HS-27A (cell line): Measurements from ENCODE around the gene CFAP74.

Source experiments
- DNase-seq: peaks from one replicate; pipeline ENCODE4 v3.0.0-alpha.2; 2012; ENCODE audit warnings: low read depth, missing footprints

Gene CFAP74

DNA sequence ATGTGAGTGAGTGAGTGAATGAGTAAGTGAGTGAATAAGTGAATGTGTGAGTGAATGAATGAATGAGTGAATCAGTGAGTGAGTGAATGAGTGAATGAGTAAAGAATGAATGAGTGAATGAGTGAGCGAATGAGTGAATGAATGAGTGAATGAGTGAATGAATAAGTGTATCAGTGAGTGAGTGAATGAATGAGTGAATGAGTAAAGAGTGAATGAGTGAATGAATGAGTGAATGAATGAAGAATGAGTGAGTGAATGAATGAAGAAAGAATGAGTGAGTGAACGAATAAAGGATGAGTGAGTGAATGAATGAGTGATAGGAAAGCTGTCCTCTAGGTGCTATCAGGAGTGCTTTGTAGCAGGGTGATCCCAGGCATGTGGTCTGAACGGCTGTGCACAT, 35.7 kb downstream of the CFAP74 start:
- no peak for DNase-seq

DNA sequence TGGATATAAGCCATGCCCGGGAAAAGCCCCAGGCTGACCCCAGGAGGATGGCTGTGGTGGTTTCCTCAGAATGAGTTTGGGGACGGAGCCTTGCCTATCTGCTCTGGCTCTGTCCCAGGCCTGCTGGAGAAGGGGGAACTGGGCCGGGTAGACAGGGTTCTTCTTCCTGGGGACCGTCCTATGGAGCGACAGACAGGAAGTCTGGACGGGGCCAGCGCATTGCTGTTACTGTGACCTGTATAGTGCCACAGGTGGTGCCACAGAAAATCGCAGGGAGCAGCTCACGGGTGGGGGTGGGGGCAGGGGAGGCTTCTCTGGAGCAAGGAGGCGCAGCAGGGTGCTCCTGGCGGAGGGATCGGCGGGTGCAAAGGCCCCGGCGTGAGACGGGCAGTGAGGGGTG, 36.4 kb downstream of the CFAP74 start:
- DNase-seq: no peak

- DNase-seq: no peak
These were observed 37.4 kb downstream of the CFAP74 start for GRCh38 chr1:1966071-1966740.

DNA sequence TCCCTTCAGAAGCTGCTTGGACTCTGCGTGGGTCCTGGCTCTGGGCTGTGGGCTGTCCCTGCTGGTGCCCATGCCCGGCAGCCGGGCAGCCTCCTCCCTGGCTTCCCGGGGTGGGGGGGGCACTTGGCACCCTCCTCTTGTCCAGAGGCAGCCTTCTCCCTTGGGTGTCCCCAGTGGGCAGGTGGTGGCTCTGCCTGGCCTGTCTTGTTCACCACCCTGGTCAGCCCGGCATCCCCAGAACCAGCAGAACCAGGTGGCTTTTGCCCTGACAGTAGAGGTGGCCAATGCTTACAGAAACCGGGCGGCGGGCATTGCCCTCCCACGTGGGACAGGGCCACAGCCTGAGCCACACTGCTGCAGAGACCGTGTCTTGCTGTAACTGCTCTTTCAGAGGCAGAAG, 38.0 kb downstream of the CFAP74 start:
- DNase-seq: no peak

- no peak for DNase-seq
These were observed 38.8 kb downstream of the CFAP74 start for GRCh38 chr1:1964811-1965210.

DNA sequence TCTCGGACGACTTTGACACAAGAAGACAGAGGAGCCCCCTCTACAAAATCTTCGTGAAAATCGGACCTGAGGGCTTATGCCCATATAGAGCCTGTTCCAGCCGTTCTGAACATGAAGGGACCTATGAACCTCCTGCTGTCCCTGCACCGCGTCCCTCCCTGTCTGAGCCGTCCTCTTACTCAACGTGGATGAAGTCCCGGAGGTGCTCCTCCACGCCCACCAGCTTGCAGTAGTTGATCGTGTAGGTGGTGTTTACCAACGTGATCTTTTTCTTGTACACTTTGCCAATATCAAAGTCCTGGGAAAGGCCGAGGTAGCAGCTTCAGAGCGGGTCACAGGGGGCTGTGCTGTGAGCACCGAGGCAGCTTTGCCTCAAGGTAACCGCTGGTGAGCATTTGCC, 40.0 kb downstream of the CFAP74 start:
- DNase-seq: no peak

DNA sequence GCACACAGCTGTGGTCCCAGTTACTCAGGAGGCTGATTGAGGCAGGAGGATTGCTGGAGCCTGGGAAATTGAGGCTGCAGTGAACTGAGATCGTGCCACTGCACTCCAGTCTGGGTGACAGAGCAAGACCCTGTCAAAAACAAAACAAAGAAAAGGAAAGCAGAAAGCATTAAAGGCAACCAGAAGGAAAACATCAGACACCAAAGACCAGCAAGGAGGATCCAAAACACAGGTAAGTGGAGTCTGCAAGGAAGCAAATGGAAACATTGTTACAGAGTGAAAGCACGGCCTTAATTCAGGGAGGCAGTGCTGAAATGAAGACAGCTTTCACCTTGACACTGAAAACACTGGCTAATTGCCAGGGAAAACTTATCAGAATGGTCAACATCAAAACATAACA, 40.8 kb downstream of the CFAP74 start:
- DNase-seq: no peak

DNA sequence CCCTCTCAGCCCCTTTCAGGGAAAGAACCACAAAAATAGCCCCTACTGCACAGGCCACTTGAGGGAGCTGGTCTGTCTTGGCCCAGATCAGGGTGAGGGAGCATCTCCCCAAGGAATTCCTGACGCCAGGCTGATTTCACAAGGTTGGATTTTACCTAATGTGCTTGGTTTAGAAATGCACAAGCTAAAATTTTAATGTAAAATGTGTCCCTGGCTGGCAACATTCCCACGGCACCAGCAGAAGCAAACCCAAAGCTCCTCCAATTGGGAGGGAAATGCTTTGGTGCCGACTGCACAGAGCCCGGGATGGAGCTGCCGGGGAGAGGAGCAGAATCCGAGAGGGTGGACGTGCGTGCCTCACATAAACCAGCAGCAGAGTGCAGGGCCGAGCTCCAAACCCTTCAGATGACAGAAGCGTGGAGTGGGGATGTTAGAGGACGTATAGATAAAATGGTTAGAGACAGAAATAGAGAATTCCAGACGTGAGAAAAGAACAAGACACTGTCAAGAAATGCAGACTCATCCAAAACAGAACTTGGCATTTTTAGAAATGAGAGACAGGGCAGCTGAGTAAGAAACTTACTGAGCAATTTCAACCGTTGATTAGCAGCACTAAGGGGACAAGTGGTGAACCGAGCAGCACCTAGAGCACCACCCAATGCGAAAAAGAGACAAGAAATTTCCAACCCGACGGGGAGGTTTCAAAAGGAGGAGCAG, 42.9 kb downstream of the CFAP74 start:
- DNase-seq: no peak

DNA sequence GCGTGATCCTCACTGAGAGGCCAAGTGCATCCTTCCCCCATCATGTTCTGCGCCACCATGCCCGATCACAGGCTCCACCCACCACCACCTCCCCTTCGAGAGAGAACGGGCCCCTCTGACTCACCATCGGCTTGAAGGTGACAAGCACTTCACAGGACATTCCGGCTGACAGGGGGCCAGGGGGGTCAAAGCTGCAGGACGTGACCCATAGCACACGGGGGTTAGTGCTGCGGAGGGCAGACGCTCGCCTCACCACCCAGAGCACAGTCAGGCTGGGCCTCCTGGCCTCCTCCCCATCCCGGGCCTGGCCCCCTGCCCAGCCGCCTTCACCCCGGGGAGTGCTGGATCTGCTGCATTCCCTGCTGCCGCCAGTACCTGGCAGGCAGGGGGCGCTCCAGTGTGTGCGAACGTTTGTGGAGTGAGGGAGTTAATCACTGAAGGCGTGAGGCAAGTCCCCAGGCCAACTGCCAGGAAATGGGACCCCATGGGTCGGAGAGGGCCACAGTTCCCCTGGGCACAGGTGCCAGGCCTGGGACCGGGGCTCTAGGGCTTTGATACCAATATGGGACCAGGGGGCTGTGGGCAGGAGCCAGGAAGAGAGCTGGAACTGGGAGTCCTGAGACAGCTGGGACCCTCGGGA, 43.6 kb downstream of the CFAP74 start:
- peak; percentile 9 for DNase-seq

- no peak for DNase-seq
These were observed 44.1 kb downstream of the CFAP74 start for GRCh38 chr1:1959459-1959839.

DNA sequence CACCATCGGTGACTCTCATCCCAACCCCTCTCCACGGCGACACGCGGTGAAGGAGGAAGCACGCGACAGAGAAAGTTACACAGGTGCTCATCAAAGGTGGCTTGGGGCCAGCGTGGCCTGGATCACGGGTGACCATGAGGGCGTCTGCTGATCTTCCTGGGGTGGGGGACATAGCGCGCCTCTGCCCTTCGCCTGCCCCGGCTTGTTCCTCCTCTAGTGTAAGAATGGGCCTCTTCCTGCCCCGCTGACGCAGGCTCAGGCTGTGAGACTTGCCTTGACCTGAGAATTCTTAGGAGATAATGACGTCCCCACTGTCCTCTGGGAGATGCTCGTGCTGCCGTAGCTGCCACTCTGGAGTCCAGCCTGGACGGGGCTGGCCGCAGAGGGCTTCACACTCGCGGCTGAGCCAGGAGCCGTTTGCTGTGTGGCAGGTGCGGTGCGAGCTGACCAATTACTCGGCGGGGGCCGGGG, 45.5 kb downstream of the CFAP74 start:
- no peak for DNase-seq

DNA sequence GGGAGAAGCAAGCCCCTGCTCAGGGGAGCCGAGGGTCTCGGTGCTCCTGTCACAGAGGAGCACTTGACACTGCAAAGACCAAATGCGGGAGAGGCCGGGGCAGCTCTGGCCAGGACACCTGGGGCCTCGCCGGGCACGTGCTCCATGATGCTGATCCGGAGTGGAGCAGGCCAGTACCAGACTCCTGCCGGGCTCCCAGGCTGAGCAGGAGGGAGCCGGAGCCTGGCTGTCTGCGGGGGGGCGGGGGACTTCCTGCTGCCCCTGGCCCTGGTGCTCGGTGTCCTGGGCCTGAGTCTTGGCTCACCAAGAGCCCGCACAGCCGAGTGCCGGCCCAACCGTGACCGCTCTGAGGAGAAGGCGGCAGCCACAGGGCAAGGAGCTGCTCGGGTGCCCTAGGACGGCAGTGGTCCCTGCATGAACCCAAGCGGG, 46.0 kb downstream of the CFAP74 start:
- no peak for DNase-seq

- DNase-seq: no peak
These were observed 46.7 kb downstream of the CFAP74 start for GRCh38 chr1:1956586-1957532.

- DNase-seq: no peak
These were observed 47.5 kb downstream of the CFAP74 start for GRCh38 chr1:1956101-1956500.

DNA sequence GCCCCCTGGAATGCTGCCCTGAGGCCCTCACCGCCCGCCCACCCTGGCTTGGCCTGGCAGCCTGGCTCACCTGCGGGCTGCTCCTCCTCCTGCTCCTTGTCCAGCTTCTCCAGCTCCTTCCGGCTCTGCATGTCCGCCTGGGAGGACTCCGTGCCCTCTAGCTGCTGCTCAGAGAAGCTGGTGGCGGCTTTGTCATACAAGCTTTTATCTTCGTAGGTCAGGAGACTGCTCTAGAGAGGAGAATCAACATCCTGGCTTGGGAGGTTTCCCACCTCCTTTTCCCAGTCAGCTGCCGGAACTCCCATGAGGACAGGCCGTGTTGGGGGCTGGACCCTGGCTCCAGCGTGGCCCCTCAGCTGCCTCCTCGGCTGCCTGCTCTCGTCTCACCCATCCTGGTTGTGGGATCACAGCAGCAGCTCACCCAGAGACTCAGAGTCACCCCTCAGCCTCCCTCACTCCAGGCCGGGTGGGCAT, 47.9 kb downstream of the CFAP74 start:
- DNase-seq: no peak

DNA sequence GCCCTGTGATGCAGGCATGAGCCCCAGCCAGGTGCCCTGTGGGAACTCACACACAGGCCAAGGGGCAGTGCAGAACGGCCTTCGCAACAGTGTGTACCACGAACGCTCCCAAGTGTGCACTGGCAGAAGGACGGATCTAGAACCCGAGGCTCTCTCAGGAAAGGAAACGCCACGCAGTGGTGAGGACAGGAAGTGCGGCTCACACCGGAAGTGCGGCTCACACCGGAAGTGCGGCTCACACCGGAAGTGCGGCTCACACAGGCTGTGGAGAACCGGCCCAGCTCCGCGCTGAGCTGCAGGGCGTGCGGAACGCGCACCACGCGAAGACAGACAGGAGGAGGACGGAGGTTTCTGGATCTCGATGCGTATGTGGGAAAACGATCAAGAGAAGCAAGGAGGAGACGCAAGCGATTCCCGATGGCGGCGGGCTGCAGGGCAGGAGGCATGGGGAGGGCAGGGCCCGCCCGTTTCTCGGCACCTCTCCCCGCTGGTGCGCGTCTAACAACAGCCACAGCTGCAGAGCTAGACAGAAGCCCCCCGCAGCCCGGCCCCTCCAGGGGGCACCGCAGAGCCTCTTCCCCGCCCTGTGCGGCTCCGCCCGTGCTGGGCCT, 48.6 kb downstream of the CFAP74 start:
- no peak for DNase-seq

- no peak for DNase-seq
These were observed 49.6 kb downstream of the CFAP74 start for GRCh38 chr1:1954015-1954414.

- no peak for DNase-seq
These were observed 52.6 kb downstream of the CFAP74 start for GRCh38 chr1:1950940-1951339.

DNA sequence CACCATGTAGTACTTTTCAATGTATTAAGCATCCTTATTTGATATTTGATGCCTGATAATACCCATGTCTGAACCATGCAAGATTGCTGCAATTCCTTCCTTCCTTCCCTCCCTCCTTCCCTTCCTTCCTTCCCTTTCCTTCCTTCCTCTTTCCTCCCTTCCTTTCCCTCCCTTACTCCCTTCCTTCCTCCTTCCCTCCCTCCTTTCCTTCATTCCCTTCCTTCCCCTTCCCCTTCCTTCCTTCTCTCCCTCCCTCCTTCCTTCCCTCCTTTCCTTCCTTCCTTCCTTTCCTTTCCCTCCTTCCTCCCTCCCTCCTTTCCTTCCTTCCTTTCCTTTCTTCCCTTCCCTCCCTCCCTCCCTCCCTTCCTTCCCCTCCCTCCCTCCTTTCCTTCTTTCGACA, 54.8 kb downstream of the CFAP74 start:
- DNase-seq: no peak

DNA sequence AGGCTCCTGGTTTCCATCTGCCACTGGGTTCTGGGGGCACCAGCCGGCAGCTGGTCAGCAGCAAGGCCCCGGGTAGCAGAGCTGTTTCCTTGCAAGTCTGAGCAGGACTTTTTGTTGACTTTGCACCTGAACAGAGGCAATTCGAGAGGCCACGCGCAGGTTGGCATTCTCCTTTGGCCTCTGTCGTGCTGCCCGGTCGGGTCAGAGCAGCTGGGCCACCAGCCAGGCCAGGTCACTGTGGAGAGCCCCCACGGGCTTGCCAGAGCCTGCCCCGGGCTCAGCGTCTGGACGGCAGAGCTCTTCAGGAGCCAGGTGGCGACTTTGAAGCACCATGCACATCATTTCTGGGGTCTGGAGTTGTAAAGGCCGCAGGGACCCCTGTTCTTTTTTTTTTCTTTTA, 56.1 kb downstream of the CFAP74 start:
- no peak for DNase-seq

DNA sequence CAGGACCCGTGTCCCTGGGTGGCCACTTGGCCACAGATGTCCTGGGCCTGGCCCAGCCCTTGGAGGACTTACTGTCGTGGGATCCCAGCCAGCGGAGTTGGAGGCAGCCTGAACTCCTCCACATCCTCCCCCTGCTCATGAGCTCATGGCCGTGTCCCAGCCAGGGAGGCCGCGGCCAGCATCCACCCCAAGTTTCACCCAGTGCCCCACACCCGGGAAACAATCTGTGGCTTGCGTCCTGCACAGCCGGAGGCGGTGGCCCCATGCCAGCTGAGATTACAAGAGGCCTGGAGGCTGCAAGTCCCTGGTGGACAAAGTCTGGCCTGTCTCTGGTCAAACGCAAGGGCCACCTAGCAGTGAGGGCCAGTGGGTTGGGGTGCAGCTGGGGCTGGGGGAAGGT, 57.0 kb downstream of the CFAP74 start:
- DNase-seq: no peak
